Esophagus muscularis mucosa (tissue), 3 donors: ENCODE measurements around the gene TDG.

Experiments
- CTCF ChIP-seq, 3 experiments: fragments of 200-600 bp in 2 of 3; fragments of 450-650 bp in 1 of 3; sonication (generic) in 2 of 3; IDR thresholded peaks; one replicate each; pipeline ENCODE4 v1.5.1; 2017 to 2019; ENCODE audit warnings: antibody characterized with exemption in 3 of 3, mild to moderate bottlenecking in 2 of 3, moderate library complexity in 1 of 3
- POLR2AphosphoS5 ChIP-seq, 2 donors: sonication (generic); formaldehyde crosslinking; IDR thresholded peaks; one replicate each; pipeline ENCODE4 v1.6.1; 2017; ENCODE audit warnings: antibody characterized with exemption in 2 of 2

GRCh38 chr12:103998976-103999375 is 33.3 kb downstream of the TDG start:
- TF ChIP-seq CTCF (IDR thresholded peaks at IDR 0.05) (no peak), POLR2AphosphoS5 (IDR thresholded peaks at IDR 0.05) (no peak)
